ENCODE results near the gene LCAT. TPM values are rescaled to one million over a fixed set of nuclear protein-coding genes. Genes with fewer than 3 reads are reported as not detected.

Gene LCAT
- total and polyA plus RNA-seq, 4 donors, result 8.4 to 43.9 (median 21.9) TPM

- Histone ChIP-seq H3K9ac (ENCODE audit: insufficient read depth in 1 of 2, low read length in 2 of 2) (no peak overlapping the region), H3K4me3 (no peak overlapping the region), H3K36me3 (ENCODE audit: control insufficient read depth in 4 of 4, insufficient read depth in 4 of 4, low read length in 4 of 4) (peaks cover 0 to 40% (median 20%) of the 10 kb centered on the region in 4 donors), H3K9me3 (ENCODE audit: control insufficient read depth in 4 of 4, insufficient read depth in 3 of 4, low read length in 3 of 4) (no peaks in the 10 kb centered on the region), H3K4me1 (ENCODE audit: control insufficient read depth in 5 of 5, insufficient read depth in 5 of 5, low read length in 5 of 5) (peaks cover 0 to 23% (median 5%) of the 10 kb centered on the region in 5 donors), H3K27ac (ENCODE audit: low read depth in 1 of 2, low read length in 1 of 2) (no peak overlapping the region), H3K27me3 (ENCODE audit: control insufficient read depth in 3 of 3, insufficient read depth in 3 of 3, low read length in 2 of 3) (no peaks in the 10 kb centered on the region)
- ATAC-seq (ENCODE audit: insufficient read depth, low FRiP score) (no peak), DNase-seq (no peak)
- WGBS, 2 donors, result 94 to 97% methylated on average over 4 of the region's 4 CpGs
- TF ChIP-seq CTCF (IDR thresholded peaks at IDR 0.05; ENCODE audit: control extremely low read depth, extremely low read depth), result no peak
Measured at GRCh38 chr16:67932462-67932840, 11.5 kb downstream of the LCAT start.

- Histone ChIP-seq H3K27me3 (ENCODE audit: control insufficient read depth in 3 of 3, insufficient read depth in 3 of 3, low read length in 2 of 3) (no peaks in the 10 kb centered on the region), H3K36me3 (ENCODE audit: control insufficient read depth in 4 of 4, insufficient read depth in 4 of 4, low read length in 4 of 4) (peaks cover 0 to 40% (median 21%) of the 10 kb centered on the region in 4 donors), H3K4me1 (ENCODE audit: control insufficient read depth in 5 of 5, insufficient read depth in 5 of 5, low read length in 5 of 5) (peaks cover 0 to 18% (median under 1%) of the 10 kb centered on the region in 5 donors), H3K27ac (ENCODE audit: low read depth in 1 of 2, low read length in 1 of 2) (no peak within 1 kb of the TSS), H3K9me3 (ENCODE audit: control insufficient read depth in 4 of 4, insufficient read depth in 3 of 4, low read length in 3 of 4) (no peaks in the 10 kb centered on the region), H3K4me3 (no peak within 1 kb of the TSS), H3K9ac (ENCODE audit: insufficient read depth in 1 of 2, low read length in 2 of 2) (no peak within 1 kb of the TSS)
- ATAC-seq (ENCODE audit: insufficient read depth, low FRiP score), result no peak
- TF ChIP-seq CTCF (IDR thresholded peaks at IDR 0.05; ENCODE audit: control extremely low read depth, extremely low read depth), result no peak
- WGBS, 2 donors, result 90 to 92% methylated on average over 15 of the region's 15 CpGs
- no peak for DNase-seq
Measured at GRCh38 chr16:67931712-67932461, 12.0 kb downstream of the LCAT start, which contains the start of gene CTRL. TSS of gene CTRL (minus strand) at chr16:67931862. CDS start at chr16:67931852, 10 bp downstream.

DNA sequence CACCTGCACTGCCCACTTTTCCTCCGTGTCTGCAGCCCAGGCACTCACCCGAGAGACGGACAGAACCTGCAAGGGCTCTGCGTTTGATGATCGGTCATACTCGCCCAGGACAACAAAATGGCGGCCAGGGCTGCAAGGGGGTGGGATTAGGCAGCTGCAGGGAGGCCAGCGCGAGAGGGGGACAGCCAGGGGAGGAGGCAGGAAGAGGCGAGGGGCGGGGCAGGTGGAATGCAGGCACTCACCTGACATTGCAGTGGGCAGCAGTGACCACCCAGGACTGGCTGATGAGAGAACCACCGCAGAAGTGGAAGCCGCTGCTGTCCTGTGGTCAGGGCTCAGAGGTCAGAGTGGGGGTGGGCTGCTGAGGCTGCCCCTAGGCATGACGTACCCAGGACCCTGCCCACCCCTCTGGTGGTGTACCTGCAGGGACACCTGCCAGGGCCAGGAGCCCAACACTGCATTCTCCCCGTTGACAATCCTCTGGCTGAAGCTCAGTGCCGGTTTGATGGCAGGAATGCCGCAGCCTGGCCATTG, 13.2 kb downstream of the LCAT start:
- TF ChIP-seq CTCF (IDR thresholded peaks at IDR 0.05; ENCODE audit: control extremely low read depth, extremely low read depth), result no peak
- Histone ChIP-seq H3K4me3 (no peak overlapping the region), H3K9ac (ENCODE audit: insufficient read depth in 1 of 2, low read length in 2 of 2) (no peak overlapping the region), H3K27ac (ENCODE audit: low read depth in 1 of 2, low read length in 1 of 2) (no peak overlapping the region), H3K27me3 (ENCODE audit: control insufficient read depth in 3 of 3, insufficient read depth in 3 of 3, low read length in 2 of 3) (no peaks in the 10 kb centered on the region), H3K36me3 (ENCODE audit: control insufficient read depth in 4 of 4, insufficient read depth in 4 of 4, low read length in 4 of 4) (peaks cover 0 to 40% (median 18%) of the 10 kb centered on the region in 4 donors), H3K4me1 (ENCODE audit: control insufficient read depth in 5 of 5, insufficient read depth in 5 of 5, low read length in 5 of 5) (peaks cover 0 to 15% (median 0%) of the 10 kb centered on the region in 5 donors), H3K9me3 (ENCODE audit: control insufficient read depth in 4 of 4, insufficient read depth in 3 of 4, low read length in 3 of 4) (no peaks in the 10 kb centered on the region)
- 95% methylated on average over 17 of the region's 17 CpGs for WGBS, 2 donors
- ATAC-seq (ENCODE audit: insufficient read depth, low FRiP score) (no peak), DNase-seq (no peak)
